ENCODE results near the gene LCN6.

LCN6 gene

DNA sequence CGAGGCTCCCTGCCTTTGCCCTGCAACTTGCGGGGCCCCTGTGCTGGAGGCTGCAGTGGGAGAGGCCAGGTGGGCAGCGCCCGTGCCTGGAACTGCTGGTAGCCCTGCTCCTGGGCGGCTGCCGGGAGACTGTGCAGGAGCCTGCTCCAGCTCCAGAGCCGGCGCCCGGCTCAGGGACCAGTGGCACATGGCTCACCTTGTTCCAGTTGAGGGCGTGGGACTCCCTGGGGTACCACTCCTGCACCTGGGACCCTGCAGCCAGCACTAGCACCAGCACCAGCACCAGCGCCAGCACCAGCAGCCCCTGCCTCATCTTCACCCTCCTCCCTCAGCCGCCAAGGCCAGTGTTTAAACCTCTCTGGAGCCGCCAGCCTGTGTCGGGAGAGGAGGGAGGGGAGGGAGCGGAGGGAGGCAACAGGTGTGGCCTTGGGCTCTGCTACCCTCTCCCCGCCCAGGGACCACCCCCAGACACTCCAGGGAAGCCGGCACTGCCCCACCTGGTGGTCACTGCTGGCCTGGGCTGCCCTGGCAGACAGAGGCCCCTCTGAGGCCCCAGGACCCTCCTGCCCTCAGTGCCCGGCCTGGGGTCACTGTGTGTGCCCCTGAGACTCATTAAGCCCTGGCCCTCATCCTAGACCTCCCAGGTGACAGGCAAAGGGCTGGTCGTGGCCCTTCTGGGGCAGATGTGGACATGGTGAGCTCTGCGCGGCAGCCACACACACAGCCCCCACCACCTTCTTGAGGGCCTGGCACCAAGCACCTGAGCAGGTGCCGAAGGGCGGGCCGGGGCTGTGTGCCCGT, 5.5 kb downstream of the LCN6 start, which contains the start of gene LCN10:
LCN10 (minus strand) TSS at position 350 of the 801 bp plus-strand sequence; CDS start at position 313, 37 bp downstream.
- TF ChIP-seq, protein P1, sequence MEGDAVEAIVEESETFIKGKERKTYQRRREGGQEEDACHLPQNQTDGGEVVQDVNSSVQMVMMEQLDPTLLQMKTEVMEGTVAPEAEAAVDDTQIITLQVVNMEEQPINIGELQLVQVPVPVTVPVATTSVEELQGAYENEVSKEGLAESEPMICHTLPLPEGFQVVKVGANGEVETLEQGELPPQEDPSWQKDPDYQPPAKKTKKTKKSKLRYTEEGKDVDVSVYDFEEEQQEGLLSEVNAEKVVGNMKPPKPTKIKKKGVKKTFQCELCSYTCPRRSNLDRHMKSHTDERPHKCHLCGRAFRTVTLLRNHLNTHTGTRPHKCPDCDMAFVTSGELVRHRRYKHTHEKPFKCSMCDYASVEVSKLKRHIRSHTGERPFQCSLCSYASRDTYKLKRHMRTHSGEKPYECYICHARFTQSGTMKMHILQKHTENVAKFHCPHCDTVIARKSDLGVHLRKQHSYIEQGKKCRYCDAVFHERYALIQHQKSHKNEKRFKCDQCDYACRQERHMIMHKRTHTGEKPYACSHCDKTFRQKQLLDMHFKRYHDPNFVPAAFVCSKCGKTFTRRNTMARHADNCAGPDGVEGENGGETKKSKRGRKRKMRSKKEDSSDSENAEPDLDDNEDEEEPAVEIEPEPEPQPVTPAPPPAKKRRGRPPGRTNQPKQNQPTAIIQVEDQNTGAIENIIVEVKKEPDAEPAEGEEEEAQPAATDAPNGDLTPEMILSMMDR (IDR thresholded peaks at IDR 0.05) = no peak
- Histone ChIP-seq H3K4me3 (ENCODE audit: low read depth in 1 of 2, low read length in 1 of 2) (no peak within 1 kb of the TSS), H3K4me1 (ENCODE audit: control insufficient read depth in 1 of 2, insufficient read depth in 1 of 2, low read depth in 1 of 2, low read length in 1 of 2) (no peaks in the 10 kb centered on the region), H3K27ac (no peak within 1 kb of the TSS), H3K9me3 (no peaks in the 10 kb centered on the region), H3K27me3 (peaks cover 92% of the 10 kb centered on the region), H3K36me3 (no peaks in the 10 kb centered on the region)

DNA sequence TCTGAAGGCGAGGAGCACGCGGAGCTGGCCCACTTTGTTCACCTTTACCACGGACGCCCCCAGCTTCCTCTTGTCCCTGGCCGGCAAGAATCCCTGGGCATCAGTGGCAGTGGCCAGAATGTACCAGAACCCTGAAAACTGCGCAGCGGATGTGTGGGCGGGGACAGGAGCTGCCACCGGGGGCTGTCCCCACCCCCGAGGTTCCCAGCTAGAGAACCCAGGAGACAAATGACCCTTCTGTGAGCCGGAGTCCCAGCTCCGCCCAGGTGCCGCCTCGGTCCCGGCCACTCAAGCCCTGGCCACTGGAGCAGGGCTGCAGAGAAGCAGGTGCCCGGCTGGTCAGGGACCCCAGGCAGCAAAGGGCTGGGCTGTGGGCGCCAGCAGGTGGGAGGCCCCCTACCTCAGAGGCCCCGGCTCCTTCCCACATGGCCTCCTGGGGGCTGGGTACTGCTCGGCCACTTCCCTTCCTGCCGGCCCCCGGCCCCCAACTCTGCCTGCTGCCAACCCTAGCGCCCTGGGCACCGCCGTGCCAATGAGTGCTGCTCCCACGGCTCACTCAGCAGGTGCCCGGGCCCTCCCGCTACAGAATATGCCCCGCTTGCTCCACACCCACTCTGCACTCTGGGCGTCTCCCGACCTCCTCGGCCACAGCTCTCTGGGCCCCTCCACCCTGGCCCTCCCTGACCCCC, 6.3 kb downstream of the LCN6 start:
- Histone ChIP-seq H3K27me3 (peaks cover 86% of the 10 kb centered on the region), H3K27ac (no peak overlapping the region), H3K4me3 (ENCODE audit: low read depth in 1 of 2, low read length in 1 of 2) (no peak overlapping the region), H3K36me3 (no peaks in the 10 kb centered on the region), H3K9me3 (no peaks in the 10 kb centered on the region), H3K4me1 (ENCODE audit: control insufficient read depth in 1 of 2, insufficient read depth in 1 of 2, low read depth in 1 of 2, low read length in 1 of 2) (no peaks in the 10 kb centered on the region)
- TF ChIP-seq, protein P1 (IDR thresholded peaks at IDR 0.05) = no peak

DNA sequence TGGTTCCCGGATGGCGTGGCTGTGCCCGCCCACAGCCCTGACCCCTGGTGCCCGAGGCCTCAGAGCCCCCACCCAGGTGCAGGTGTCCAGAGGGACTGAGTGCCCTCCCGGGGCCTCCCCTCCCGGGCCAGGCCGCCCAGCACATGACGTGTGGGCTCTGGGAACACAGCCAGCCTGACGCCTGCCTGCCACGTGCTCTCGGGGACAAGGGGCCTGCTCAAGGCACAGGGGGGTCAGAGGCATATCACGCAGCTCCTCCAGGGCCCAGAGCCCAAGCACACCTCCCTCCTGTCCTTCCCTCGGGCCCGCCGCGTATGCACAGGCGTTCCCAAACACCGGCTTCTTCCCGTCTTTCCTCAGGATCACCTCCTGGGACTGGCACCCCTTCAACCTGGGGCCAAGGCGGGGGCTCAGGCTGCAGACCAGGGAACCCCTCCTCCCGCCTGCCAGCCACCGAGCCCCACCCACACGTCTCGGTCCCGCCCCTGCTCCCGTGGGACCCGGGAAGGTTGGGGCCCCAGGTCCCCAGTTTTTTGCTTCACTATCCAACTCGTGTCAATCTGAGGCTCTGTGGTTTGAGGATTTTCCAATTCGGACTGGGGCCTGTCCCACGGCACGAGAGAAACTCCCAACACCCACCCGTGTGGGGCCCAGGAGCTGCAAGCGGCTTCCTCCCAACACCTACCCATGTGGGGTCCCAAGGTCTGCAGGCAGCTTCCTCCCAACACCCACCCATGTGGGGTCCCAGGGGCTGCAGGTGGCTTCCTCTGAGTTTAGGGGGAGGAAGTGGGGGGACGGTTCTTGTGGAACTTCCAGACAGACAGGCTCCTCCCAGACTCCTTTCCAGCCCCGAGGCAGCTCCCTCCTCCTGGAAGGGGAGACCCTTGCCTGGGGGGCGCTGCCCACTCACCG, 7.1 kb downstream of the LCN6 start:
- H3K4me3 ChIP-seq (ENCODE audit: low read depth in 1 of 2, low read length in 1 of 2) = no peak overlapping the region
- no peak overlapping the region for H3K27ac ChIP-seq
- no peaks in the 10 kb centered on the region for H3K36me3 ChIP-seq
- H3K4me1 ChIP-seq (ENCODE audit: control insufficient read depth in 1 of 2, insufficient read depth in 1 of 2, low read depth in 1 of 2, low read length in 1 of 2) = no peaks in the 10 kb centered on the region
- peaks cover 78% of the 10 kb centered on the region for H3K27me3 ChIP-seq
- H3K9me3 ChIP-seq = no peaks in the 10 kb centered on the region
- TF ChIP-seq, protein P1 (IDR thresholded peaks at IDR 0.05) = no peak

DNA sequence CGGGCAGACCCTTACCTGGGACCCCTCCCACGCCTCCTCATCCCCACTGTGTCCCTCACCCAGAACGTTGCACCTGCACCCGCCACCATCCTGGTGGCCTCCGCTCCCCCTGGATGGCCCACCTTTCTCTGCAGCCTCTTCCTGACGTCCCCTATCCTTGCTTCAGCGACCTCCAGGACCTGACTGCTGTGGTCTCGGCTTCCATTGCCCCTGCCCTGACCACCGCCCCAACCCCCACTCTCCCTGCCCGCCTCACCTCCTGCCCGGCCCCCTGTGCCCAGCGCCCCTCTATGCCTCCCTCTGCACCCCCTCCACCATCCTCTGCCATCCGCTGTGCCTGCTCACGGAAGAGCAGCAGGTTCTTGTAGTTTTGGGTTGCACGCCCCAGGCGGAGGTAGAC, 7.8 kb downstream of the LCN6 start:
- Histone ChIP-seq H3K4me1 (ENCODE audit: control insufficient read depth in 1 of 2, insufficient read depth in 1 of 2, low read depth in 1 of 2, low read length in 1 of 2) (no peaks in the 10 kb centered on the region), H3K27ac (no peak overlapping the region), H3K9me3 (no peaks in the 10 kb centered on the region), H3K36me3 (no peaks in the 10 kb centered on the region), H3K27me3 (peaks cover 70% of the 10 kb centered on the region), H3K4me3 (ENCODE audit: low read depth in 1 of 2, low read length in 1 of 2) (no peak overlapping the region)
- TF ChIP-seq, protein P1 (IDR thresholded peaks at IDR 0.05) = no peak

DNA sequence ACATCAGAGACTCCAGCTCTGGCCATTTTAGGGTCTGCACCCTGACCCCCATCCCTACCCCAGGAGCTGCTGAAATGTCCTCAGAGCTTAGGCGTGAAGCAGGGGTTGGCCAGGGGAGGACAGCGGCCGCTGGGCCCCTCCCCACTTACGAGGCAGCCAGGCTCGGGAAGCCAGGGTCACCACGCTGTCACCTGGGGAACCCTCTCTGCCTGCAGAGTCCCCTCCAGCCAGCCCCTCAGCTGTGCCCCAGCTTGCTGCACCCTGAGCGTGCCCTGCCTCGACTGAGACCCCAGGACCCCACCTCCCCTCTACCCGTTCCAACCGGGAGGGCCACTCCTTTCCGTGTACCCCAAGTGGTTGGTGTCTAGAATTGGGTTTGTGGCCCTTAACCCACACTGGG, 8.3 kb downstream of the LCN6 start:
- Histone ChIP-seq H3K27me3 (peaks cover 67% of the 10 kb centered on the region), H3K27ac (no peak overlapping the region), H3K4me3 (ENCODE audit: low read depth in 1 of 2, low read length in 1 of 2) (no peak overlapping the region), H3K4me1 (ENCODE audit: control insufficient read depth in 1 of 2, insufficient read depth in 1 of 2, low read depth in 1 of 2, low read length in 1 of 2) (no peaks in the 10 kb centered on the region), H3K9me3 (no peaks in the 10 kb centered on the region), H3K36me3 (no peaks in the 10 kb centered on the region)
- TF ChIP-seq, protein P1 (IDR thresholded peaks at IDR 0.05) = no peak

All from neutrophil (primary cell).